Activated CD4-positive, alpha-beta memory T cell treated with anti-CD3 and anti-CD28 coated beads, Interleukin-2, amount 10 ng/mL, durations not matched to agents 7 days and 5 days (primary cell): ENCODE measurements around the gene ATP7B. TPM values are rescaled to one million over a fixed set of nuclear protein-coding genes. Genes with fewer than 3 reads are reported as not detected.
"Not testable (repeated sequence)": the region's sequence is repeated elsewhere in the genome, so short reads cannot be mapped to it uniquely, and the experiment has no call there.

Experiments used
- CTCF ChIA-PET: fragments of 350-600 bp; sonication (Branson Sonifier 250); formaldehyde crosslinking; loops from one replicate; lab custom pipeline; 2021; ENCODE audit warnings: antibody characterized with exemption, inconsistent platforms; lab: Charles Lee
- POLR2A ChIA-PET: fragments of 350-600 bp; sonication (Branson Sonifier 250); formaldehyde crosslinking; loops from one replicate; lab custom pipeline; 2021; ENCODE audit warnings: antibody characterized with exemption; lab: Charles Lee
- DNase-seq: peaks from one replicate; pipeline ENCODE4 v3.0.0-alpha.2; 2020
- H3K27ac Mint-ChIP-seq: one replicate; pipeline ENCODE4 v1.8.0; 2021; ENCODE audit warnings: mild to moderate bottlenecking, mixed read lengths
- H3K27me3 Mint-ChIP-seq: one replicate; pipeline ENCODE4 v1.8.0; 2021; ENCODE audit warnings: mixed read lengths
- H3K36me3 Mint-ChIP-seq: one replicate; pipeline ENCODE4 v1.8.0; 2021; ENCODE audit warnings: low read depth, mixed read lengths
- H3K4me1 Mint-ChIP-seq: one replicate; pipeline ENCODE4 v1.8.0; 2021; ENCODE audit warnings: mixed read lengths
- H3K4me3 Mint-ChIP-seq: one replicate; pipeline ENCODE4 v1.8.0; 2021; ENCODE audit warnings: mild to moderate bottlenecking, mixed read lengths
- H3K9me3 Mint-ChIP-seq: one replicate; pipeline ENCODE4 v1.8.0; 2021; ENCODE audit warnings: mixed read lengths
- total RNA-seq, 2 experiments: library from RNA; stranded (reverse); gene quantifications; one replicate each; pipeline ENCODE4 v1.2.3, GENCODE V29; 2021

Gene ATP7B
- under 1 TPM; 0.78 to 0.88 TPM for total RNA-seq

DNA sequence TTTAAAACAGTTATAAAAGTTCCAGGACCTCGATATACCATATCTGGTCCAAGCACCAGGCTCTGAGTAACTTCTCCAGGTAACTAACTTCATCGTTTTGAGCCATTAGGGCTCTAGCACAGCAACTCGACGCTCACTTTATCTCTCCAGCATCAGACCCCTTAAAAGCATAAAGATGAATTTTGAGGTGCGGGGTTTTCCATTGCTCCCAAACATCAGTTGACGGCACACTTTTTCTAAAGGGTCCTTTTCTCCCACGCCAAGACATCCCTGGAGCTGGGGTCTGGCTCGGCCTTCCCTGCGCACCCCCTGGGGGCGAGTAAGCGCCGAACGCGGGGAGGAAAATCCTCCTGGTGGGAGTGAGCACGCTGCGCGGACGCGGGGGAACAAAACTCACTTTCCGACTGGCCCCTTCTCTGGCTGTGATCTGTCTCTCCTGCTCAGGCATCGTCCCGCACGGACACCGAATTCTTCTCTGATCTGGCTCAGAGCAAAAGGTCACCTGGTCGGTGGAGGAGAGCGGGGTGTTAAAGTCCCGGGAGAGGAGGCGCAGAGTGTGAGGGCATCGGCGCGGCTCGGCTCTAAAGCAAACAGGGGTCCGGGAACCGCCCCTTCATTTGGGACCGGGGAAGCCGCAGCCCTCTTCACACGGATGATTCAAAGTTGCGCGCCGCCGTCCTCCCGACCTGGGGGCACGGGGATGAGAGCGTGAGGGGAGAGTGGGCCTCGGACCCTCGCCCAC lies at the start of gene ATP7B:
ATP7B (minus strand) TSS at position 561 of the 742 bp plus-strand sequence; CDS start at position 448, 113 bp downstream.
- H3K4me1 Mint-ChIP-seq: peaks cover 15% of the 10 kb centered on the region
- POLR2A ChIA-PET: interaction anchor here (1.9 to 2.7 kb wide), 4 partner anchors 10 to 198 kb away, joined by 4 to 8 read pairs (median 6); no protein-coding TSS in a partner anchor
- CTCF ChIA-PET: no interaction called here

DNA sequence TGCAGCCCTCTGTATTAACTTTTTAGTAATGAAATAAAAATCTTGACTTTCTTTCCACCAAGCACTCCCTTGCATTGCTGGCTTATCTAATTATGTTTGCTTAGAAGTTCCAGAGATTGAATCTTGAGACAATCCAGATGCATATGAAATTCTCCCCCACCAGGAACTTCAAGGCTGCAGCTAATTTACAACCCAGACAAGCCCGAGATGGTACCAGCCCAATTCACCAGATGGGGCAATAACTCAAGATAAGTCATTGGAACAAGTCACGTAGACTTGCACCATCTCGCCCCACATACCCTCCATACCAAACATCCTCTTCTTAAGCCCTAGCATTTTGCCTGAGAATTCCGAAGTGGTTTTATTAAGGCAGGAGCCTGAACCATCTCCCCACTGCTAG lies 42.2 kb upstream of the ATP7B start:
- Mint-ChIP-seq H3K4me3 (no peak overlapping the region), H3K27me3 (peaks cover 9% of the 10 kb centered on the region), H3K9me3 (no peaks in the 10 kb centered on the region), H3K27ac (no peak overlapping the region), H3K4me1 (no peaks in the 10 kb centered on the region), H3K36me3 (no peaks in the 10 kb centered on the region)
- ChIA-PET POLR2A (no interaction called here), CTCF (no interaction called here)
- DNase-seq: no peak

More for the DNA sequence above, at the start of gene ATP7B:
- Mint-ChIP-seq H3K4me3 (peak within 1 kb of the TSS; percentile 98), H3K27me3 (peaks cover 40% of the 10 kb centered on the region), H3K9me3 (no peaks in the 10 kb centered on the region), H3K27ac (peak within 1 kb of the TSS; percentile 78), H3K36me3 (peaks cover 12% of the 10 kb centered on the region)
- DNase-seq: peak; percentile 23

DNA sequence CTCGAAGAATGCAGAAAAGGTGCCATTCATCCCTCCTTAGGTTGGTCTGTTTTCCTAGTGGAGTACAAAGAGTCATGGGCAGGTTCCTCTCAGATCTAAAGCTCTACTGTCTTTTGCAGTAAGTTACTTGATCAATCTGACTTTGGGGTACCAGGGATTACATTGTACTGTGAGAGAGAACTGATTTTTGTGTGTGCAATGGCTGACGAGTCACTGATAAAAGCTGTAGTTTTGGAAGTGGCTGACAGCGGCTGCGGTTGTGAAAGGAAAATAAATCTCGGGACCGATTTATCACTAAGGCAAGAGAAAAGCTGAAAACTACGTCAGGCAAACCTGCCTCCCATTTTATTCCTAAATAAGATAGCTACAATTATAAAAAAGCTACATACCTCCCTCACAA lies 40.1 kb upstream of the ATP7B start:
- Mint-ChIP-seq H3K4me1 (no peaks in the 10 kb centered on the region), H3K9me3 (no peaks in the 10 kb centered on the region), H3K36me3 (no peaks in the 10 kb centered on the region), H3K4me3 (no peak overlapping the region), H3K27me3 (peaks cover 11% of the 10 kb centered on the region), H3K27ac (no peak overlapping the region)
- DNase-seq: no peak
- ChIA-PET CTCF (no interaction called here), POLR2A (no interaction called here)

DNA sequence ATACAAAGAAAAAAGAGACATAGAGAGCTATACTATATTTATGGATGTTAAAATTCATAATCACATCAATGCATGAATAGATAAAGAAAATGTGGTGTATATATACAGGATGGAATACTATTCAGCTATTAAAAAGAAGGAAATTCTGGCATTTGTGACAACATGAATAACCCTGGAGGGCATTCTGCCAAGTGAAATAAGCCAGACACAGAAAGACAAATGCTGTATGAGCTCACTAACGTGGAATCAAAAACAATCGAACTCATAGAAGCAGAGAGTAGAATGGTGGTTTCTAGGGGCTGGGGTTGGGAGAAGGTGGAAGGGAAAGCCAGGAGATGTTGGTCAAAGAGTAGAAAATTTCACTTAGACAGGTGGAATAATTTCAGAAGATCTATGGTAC lies 37.3 kb upstream of the ATP7B start:
- Mint-ChIP-seq H3K36me3 (no peaks in the 10 kb centered on the region), H3K27ac (no peak overlapping the region), H3K4me3 (no peak overlapping the region), H3K4me1 (no peaks in the 10 kb centered on the region), H3K27me3 (peaks cover 11% of the 10 kb centered on the region), H3K9me3 (no peaks in the 10 kb centered on the region)
- ChIA-PET CTCF (interaction anchor here (1.0 kb wide), 1 partner anchor 234 kb away, joined by 4 read pairs; no protein-coding TSS in a partner anchor), POLR2A (no interaction called here)
- no peak for DNase-seq

DNA sequence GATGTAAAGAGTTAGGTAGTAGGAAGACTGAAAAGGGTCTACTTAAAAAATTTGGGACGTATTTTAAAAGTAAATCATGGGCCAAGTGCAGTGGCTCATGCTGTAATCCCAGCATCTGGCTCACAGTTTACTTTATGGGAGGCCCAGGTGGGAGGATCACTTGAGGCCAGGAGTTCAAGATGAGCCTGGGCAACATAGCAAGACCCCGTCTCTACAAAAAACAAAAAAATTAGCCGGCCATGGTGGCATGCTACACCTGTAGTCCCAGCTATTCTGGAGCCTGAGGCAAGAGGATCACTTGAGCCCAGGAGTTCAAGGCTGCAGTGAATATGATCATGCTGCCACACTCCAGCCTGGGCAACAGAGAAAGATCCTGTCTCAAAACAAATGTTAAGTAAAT lies 36.2 kb upstream of the ATP7B start:
- ChIA-PET POLR2A (no interaction called here), CTCF (no interaction called here)
- Mint-ChIP-seq H3K36me3 (no peaks in the 10 kb centered on the region), H3K27ac (no peak overlapping the region), H3K27me3 (peaks cover 11% of the 10 kb centered on the region), H3K4me3 (no peak overlapping the region), H3K4me1 (no peaks in the 10 kb centered on the region), H3K9me3 (no peaks in the 10 kb centered on the region)
- no peak for DNase-seq

DNA sequence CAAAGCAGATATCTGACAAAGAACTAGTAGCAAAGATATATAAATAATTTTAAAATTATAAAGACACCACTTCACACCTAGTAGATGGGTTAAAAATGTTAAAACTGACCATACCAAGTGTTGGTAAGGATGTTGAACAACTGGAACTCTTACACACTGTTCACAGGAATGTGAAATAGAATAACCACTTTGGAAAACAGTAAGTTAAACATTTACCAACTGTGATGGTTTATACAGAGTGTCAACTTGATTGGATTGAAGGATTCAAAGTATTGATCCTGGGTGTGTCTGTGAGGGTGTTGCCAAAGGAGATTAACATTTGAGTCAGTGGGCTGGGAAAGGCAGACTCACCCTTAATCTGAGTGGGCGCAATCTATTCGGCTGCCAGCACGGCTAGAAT lies 32.4 kb upstream of the ATP7B start:
- ChIA-PET CTCF (no interaction called here), POLR2A (no interaction called here)
- no peak for DNase-seq
- peaks cover 2% of the 10 kb centered on the region for H3K9me3 Mint-ChIP-seq
- H3K36me3 Mint-ChIP-seq: peaks cover 4% of the 10 kb centered on the region
- no peak overlapping the region for H3K27ac Mint-ChIP-seq
- H3K4me3 Mint-ChIP-seq: no peak overlapping the region
- H3K4me1 Mint-ChIP-seq: no peaks in the 10 kb centered on the region
- H3K27me3 Mint-ChIP-seq: peaks cover 2% of the 10 kb centered on the region

DNA sequence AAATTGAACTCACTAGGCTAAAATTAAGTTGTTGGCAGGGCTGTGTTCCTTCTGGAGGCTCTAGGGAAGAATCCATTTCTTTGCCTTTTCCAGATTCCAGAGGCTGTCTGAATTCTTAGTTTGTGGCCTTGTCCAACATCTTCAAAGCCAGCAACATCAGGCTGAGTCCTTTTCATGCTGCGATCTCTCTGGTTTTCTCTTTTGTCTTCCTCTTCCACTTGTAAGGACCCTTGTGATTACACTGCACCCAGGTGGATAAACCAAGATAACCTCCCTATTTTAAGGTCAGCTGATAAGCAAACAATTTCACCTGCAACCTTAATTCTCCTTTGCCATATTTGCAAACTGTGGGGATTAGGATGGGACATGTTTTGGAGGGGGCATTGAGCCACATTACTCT lies 24.8 kb upstream of the ATP7B start:
- CTCF ChIA-PET: no interaction called here
- H3K4me3 Mint-ChIP-seq: no peak overlapping the region
- DNase-seq: no peak
- H3K27me3 Mint-ChIP-seq: no peaks in the 10 kb centered on the region
- POLR2A ChIA-PET: no interaction called here
- no peaks in the 10 kb centered on the region for H3K9me3 Mint-ChIP-seq
- H3K4me1 Mint-ChIP-seq: no peaks in the 10 kb centered on the region
- H3K27ac Mint-ChIP-seq: no peak overlapping the region
- peaks cover 4% of the 10 kb centered on the region for H3K36me3 Mint-ChIP-seq

DNA sequence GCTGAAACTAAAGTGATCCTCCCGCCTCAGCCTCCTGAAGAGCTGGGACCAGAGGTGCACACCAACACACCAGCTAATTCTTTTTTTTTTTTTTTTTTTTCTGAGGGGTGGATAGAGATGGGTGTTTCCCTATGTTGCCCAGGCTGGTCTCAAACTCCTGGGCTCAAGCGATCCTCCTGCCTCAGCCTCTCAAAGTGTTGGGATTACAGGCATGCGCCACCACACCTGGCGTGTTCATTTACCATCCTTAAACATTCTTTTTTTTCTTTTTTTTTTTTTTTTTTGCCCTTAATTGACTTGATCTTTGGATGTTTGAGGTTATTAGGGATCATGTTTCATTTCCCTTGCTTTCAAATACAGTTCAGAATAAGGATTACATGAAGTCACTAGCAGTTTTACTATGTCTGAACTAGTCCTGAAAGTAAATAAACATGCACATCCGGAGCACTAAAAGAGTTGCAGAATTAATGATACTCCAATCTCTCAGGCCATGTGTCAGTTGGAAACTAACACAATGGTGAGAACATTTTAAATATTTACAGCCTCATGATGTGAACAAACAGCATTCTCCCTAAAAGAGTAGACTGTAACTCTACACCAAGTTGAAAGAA lies 23.5 kb upstream of the ATP7B start:
- Mint-ChIP-seq H3K4me1 (no peaks in the 10 kb centered on the region), H3K9me3 (no peaks in the 10 kb centered on the region), H3K27me3 (no peaks in the 10 kb centered on the region), H3K4me3 (no peak overlapping the region), H3K36me3 (peaks cover 9% of the 10 kb centered on the region), H3K27ac (no peak overlapping the region)
- CTCF ChIA-PET: interaction anchor here (1.2 kb wide), 1 partner anchor 219 kb away, joined by 3 read pairs; no protein-coding TSS in a partner anchor
- POLR2A ChIA-PET: no interaction called here
- DNase-seq: no peak

DNA sequence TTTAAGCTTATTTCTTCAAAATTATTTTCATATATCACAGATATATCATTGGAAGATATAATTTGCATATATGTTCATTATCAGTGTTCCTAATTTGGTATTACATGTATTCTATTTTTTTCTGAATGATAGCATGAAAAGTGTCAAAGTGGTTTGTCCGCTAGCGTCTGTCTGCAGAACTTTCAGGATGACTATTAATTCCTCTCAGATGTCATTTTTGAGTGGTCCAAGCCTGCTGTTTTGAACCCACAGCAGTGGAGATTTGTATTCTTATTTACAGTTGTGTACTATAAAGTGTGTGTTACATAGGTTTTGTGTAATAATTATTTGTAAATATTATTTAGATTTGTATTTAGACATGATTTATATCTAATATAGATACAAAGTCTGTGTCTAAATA lies 21.8 kb upstream of the ATP7B start:
- ChIA-PET CTCF (no interaction called here), POLR2A (no interaction called here)
- no peak for DNase-seq
- H3K4me1 Mint-ChIP-seq: no peaks in the 10 kb centered on the region
- H3K9me3 Mint-ChIP-seq: no peaks in the 10 kb centered on the region
- H3K27ac Mint-ChIP-seq: no peak overlapping the region
- no peaks in the 10 kb centered on the region for H3K27me3 Mint-ChIP-seq
- peaks cover 24% of the 10 kb centered on the region for H3K36me3 Mint-ChIP-seq
- H3K4me3 Mint-ChIP-seq: no peak overlapping the region

DNA sequence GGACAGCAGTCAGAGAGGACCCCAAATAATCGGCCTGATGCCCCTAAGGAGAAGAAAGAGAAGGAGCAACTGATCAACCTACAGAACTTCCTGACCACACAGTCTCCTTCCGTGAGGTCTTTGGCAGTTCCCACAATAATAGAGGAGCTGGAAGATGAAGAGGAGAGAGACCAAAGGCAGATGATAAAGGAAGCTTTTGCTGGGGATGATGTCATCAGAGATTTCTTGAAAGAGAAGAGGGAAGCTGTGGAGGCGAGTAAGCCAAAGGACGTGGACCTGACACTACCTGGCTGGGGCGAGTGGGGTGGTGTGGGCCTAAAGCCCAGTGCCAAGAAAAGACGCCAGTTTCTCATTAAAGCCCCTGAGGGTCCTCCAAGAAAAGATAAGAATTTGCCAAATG lies 19.2 kb upstream of the ATP7B start:
- H3K27me3 Mint-ChIP-seq, H3K9me3 Mint-ChIP-seq, H3K27ac Mint-ChIP-seq, CTCF ChIA-PET, H3K4me1 Mint-ChIP-seq, POLR2A ChIA-PET, H3K4me3 Mint-ChIP-seq, DNase-seq: not testable (repeated sequence)
- peaks cover 43% of the 10 kb centered on the region for H3K36me3 Mint-ChIP-seq

DNA sequence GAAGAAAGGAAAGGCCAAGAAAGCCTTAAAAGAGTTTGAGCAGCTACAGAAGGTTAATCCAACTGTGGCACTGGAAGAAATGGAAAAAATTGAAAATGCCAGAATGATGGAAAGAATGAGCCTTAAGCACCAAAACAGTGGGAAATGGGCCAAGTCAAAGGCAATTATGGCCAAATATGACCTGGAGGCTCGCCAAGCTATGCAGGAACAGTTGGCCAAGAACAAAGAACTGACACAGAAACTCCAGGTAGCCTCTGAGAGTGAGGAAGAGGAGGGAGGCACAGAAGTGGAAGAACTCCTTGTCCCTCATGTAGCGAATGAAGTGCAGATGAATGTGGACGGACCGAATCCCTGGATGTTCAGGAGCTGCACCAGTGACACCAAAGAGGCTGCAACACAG lies 18.3 kb upstream of the ATP7B start:
- ChIA-PET POLR2A (no interaction called here), CTCF (no interaction called here)
- DNase-seq: no peak
- peaks cover 51% of the 10 kb centered on the region for H3K36me3 Mint-ChIP-seq
- peaks cover 2% of the 10 kb centered on the region for H3K4me1 Mint-ChIP-seq
- H3K9me3 Mint-ChIP-seq: no peaks in the 10 kb centered on the region
- H3K27me3 Mint-ChIP-seq: no peaks in the 10 kb centered on the region
- no peak overlapping the region for H3K27ac Mint-ChIP-seq
- no peak overlapping the region for H3K4me3 Mint-ChIP-seq

DNA sequence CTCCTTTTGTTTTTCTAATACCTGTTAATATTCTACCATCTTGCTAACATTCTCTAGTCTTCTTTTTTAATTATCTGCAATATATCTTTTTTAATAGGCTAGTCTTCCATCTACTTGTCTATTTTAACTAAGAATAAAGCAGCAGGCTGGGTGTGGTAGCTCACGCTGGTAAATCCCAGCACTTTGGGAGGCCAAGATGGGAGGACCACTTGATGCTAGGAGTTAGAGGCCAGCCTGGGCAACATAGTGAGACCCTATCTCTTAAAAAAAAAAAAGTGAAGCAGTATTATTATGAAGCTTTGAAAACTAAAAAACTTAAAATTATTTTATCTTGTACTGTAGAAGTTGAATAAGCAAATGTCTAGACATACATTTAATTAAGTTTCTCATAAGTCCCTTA lies 16.6 kb upstream of the ATP7B start:
- H3K4me1 Mint-ChIP-seq: peaks cover 2% of the 10 kb centered on the region
- H3K36me3 Mint-ChIP-seq: peaks cover 62% of the 10 kb centered on the region
- H3K27ac Mint-ChIP-seq: no peak overlapping the region
- no peaks in the 10 kb centered on the region for H3K9me3 Mint-ChIP-seq
- CTCF ChIA-PET: no interaction called here
- DNase-seq: no peak
- H3K27me3 Mint-ChIP-seq: no peaks in the 10 kb centered on the region
- H3K4me3 Mint-ChIP-seq: no peak overlapping the region
- POLR2A ChIA-PET: interaction anchor here (1.0 kb wide), 1 partner anchor 16 kb away, joined by 3 read pairs; the partner anchor contains the start of gene ALG11

DNA sequence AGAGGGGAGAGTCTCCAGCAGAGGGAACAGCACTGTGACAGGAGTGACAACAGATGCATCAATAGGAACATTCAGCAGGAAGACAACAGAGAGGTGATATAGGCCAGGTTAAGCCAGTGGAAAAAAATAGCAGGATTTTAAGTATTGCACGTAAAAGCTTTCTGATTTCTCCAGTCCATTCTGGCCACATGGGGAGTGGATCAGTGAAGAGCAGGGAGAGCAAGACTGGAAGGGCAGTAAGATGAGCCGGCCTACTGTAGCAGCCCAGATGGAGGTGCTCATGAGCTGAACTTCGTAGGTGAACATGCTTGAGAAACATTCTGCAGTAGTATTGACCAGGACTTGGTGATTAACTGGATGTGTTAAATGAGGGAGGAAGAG lies 15.0 kb upstream of the ATP7B start:
- Mint-ChIP-seq H3K9me3 (no peaks in the 10 kb centered on the region), H3K4me3 (no peak overlapping the region), H3K27me3 (no peaks in the 10 kb centered on the region), H3K4me1 (peaks cover 2% of the 10 kb centered on the region), H3K27ac (no peak overlapping the region), H3K36me3 (peaks cover 66% of the 10 kb centered on the region)
- ChIA-PET POLR2A (no interaction called here), CTCF (interaction anchor here (0.6 kb wide), 1 partner anchor 1243 kb away, joined by 4 read pairs; no protein-coding TSS in a partner anchor)
- no peak for DNase-seq
